Measurements from ENCODE around the gene CAND1. TPM values are rescaled to one million over a fixed set of nuclear protein-coding genes. Genes with fewer than 3 reads are reported as not detected.

CAND1 gene
- total and polyA plus RNA-seq, 2 experiments from 2014 or later, result 92.6 to 111 TPM

DNA sequence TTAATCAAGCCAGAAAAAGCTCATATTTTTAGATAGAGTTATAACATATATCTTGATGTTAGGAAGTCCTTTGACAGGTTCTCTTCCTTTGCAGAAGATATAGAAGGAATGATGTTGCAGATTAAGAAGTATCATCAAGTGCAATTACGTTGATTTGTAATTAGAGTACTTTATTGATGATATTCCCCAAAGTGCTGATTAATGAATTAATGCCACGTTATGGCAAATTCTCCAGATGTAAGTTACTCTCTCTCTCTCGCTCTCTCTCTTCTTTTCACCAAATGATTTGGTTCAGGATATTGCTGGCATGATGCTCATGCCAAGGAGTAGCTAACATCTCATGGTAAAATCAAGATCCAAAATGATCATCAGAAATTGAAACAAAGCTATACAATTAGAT lies 18.1 kb upstream of the CAND1 start:
- in situ Hi-C loops (cut with MboI), result no loop called here
- no peaks in the 10 kb centered on the region for H3K9me3 ChIP-seq (ENCODE audit: low read depth)
- H3K79me2 ChIP-seq (ENCODE audit: insufficient read depth), result no peaks in the 10 kb centered on the region
- H3K36me3 ChIP-seq (ENCODE audit: low read depth), result no peaks in the 10 kb centered on the region
- H3K27ac ChIP-seq, result no peak overlapping the region
- no peak for TF ChIP-seq EZH2phosphoT487 (IDR thresholded peaks at IDR 0.05; ENCODE audit: insufficient read depth, low read depth)
- no peak for TF ChIP-seq EZH2 (IDR thresholded peaks at IDR 0.05; ENCODE audit: insufficient read depth, poor library complexity, severe bottlenecking)
- no peaks in the 10 kb centered on the region for H3K9me2 ChIP-seq (ENCODE audit: insufficient read depth)
- H3K4me3 ChIP-seq, result no peak overlapping the region
- WGBS, 2 experiments (ENCODE audit: low coverage in 1 of 2, low lambda C conversion rate in 2 of 2, missing lambda C conversion rate in 2 of 2), result 31 to 39% methylated on average over 3 of the region's 3 CpGs
- H3K9ac ChIP-seq, result no peak overlapping the region
- H3K27me3 ChIP-seq (replicated peaks; ENCODE audit: insufficient read depth), result no peaks in the 10 kb centered on the region
- DNase-seq, result no peak
- H3F3A ChIP-seq (ENCODE audit: insufficient read depth), result no peaks in the 10 kb centered on the region
- H3K4me2 ChIP-seq (ENCODE audit: unreplicated experiment), result no peak overlapping the region
- H3K4me1 ChIP-seq (ENCODE audit: insufficient read depth), result no peaks in the 10 kb centered on the region
- no peak overlapping the region for H2AFZ ChIP-seq
- no peaks in the 10 kb centered on the region for H4K20me1 ChIP-seq (ENCODE audit: insufficient read depth)

DNA sequence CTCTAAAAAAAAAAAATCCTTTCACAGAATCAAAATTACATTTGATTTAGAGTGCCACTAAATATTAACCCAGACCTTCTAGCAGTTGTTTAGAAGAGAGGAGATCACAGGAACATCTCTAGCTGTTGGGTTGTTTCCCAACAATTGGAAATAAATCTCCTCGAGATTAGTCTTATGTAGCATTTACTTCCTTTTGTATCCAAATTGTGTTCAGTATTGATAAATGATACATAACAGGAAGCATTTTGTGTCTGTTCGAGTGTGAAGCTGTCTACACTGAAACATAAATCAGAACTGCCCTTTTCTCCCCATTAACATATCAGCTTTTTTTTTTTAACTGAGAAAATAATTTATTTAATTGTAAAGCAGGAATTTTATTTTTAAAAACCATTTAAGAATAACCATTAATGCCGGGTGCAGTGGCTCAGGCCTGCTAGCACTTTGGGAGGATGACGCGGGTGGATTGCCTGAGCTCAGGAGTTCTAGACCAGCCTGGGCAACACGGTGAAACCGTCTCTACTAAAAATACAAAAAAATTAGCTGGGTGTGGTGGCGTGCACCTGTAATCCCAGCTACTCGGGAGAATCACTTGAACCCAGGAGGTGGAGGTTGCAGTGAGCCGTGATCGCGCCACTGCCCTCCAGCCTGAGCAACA lies 14.7 kb upstream of the CAND1 start:
- Histone ChIP-seq H3K9ac (no peak overlapping the region), H3K9me3 (ENCODE audit: low read depth) (no peaks in the 10 kb centered on the region), H3F3A (ENCODE audit: insufficient read depth) (no peaks in the 10 kb centered on the region), H4K20me1 (ENCODE audit: insufficient read depth) (no peaks in the 10 kb centered on the region), H3K79me2 (ENCODE audit: insufficient read depth) (no peaks in the 10 kb centered on the region), H3K9me2 (ENCODE audit: insufficient read depth) (no peaks in the 10 kb centered on the region), H2AFZ (no peak overlapping the region), H3K4me3 (no peak overlapping the region), H3K27me3 (replicated peaks; ENCODE audit: insufficient read depth) (no peaks in the 10 kb centered on the region), H3K4me2 (ENCODE audit: unreplicated experiment) (no peak overlapping the region), H3K4me1 (ENCODE audit: insufficient read depth) (no peaks in the 10 kb centered on the region), H3K27ac (no peak overlapping the region), H3K36me3 (ENCODE audit: low read depth) (no peaks in the 10 kb centered on the region)
- in situ Hi-C loops (cut with MboI), result no loop called here
- no peak for TF ChIP-seq EZH2 (IDR thresholded peaks at IDR 0.05; ENCODE audit: insufficient read depth, poor library complexity, severe bottlenecking)
- no peak for TF ChIP-seq EZH2phosphoT487 (IDR thresholded peaks at IDR 0.05; ENCODE audit: insufficient read depth, low read depth)
- WGBS, 2 experiments (ENCODE audit: low coverage in 1 of 2, low lambda C conversion rate in 2 of 2, missing lambda C conversion rate in 2 of 2), result 64 to 71% methylated on average over 12 of the region's 12 CpGs
- DNase-seq, result no peak

- H3K36me3 ChIP-seq (ENCODE audit: low read depth), result no peaks in the 10 kb centered on the region
- no peak for DNase-seq
- in situ Hi-C loops (cut with MboI), result no loop called here
- no peaks in the 10 kb centered on the region for H3K4me1 ChIP-seq (ENCODE audit: insufficient read depth)
- no peak overlapping the region for H3K4me3 ChIP-seq
- H3K9me2 ChIP-seq (ENCODE audit: insufficient read depth), result no peaks in the 10 kb centered on the region
- H3F3A ChIP-seq (ENCODE audit: insufficient read depth), result no peaks in the 10 kb centered on the region
- 55 to 57% methylated on average over 5 of the region's 5 CpGs for WGBS, 2 experiments (ENCODE audit: low coverage in 1 of 2, low lambda C conversion rate in 2 of 2, missing lambda C conversion rate in 2 of 2)
- no peak overlapping the region for H2AFZ ChIP-seq
- H3K9ac ChIP-seq, result no peak overlapping the region
- H3K27me3 ChIP-seq (replicated peaks; ENCODE audit: insufficient read depth), result no peaks in the 10 kb centered on the region
- TF ChIP-seq EZH2 (IDR thresholded peaks at IDR 0.05; ENCODE audit: insufficient read depth, poor library complexity, severe bottlenecking), result no peak
- no peak for TF ChIP-seq EZH2phosphoT487 (IDR thresholded peaks at IDR 0.05; ENCODE audit: insufficient read depth, low read depth)
- no peak overlapping the region for H3K27ac ChIP-seq
- H3K4me2 ChIP-seq (ENCODE audit: unreplicated experiment), result no peak overlapping the region
- H3K79me2 ChIP-seq (ENCODE audit: insufficient read depth), result no peaks in the 10 kb centered on the region
- no peaks in the 10 kb centered on the region for H3K9me3 ChIP-seq (ENCODE audit: low read depth)
- no peaks in the 10 kb centered on the region for H4K20me1 ChIP-seq (ENCODE audit: insufficient read depth)
Measured at GRCh38 chr12:67256649-67257048, 12.5 kb upstream of the CAND1 start.

DNA sequence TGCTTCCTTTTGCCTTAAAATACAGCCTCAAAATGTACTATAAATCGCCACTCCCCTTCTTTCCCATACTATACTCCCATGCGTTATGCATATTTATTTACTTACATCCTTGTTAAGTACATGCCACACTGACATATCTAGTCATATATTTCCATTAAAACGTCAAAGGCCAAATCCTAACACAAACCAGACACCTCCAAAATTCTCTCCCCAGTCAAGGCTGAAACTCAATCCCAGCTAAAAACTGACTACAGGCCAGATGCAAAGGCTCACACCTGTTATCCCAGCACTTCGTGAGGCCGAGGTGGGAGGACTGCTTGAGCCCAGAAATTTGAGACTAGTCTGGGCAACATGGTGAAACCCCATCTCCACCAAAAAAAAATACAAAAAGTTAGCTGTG lies 5.7 kb upstream of the CAND1 start:
- peaks cover 8% of the 10 kb centered on the region for H3K4me1 ChIP-seq (ENCODE audit: insufficient read depth)
- TF ChIP-seq EZH2phosphoT487 (IDR thresholded peaks at IDR 0.05; ENCODE audit: insufficient read depth, low read depth) (no peak), EZH2 (IDR thresholded peaks at IDR 0.05; ENCODE audit: insufficient read depth, poor library complexity, severe bottlenecking) (no peak)
- peaks cover 8% of the 10 kb centered on the region for H3F3A ChIP-seq (ENCODE audit: insufficient read depth)
- no peak overlapping the region for H3K9ac ChIP-seq
- no peak overlapping the region for H3K4me3 ChIP-seq
- in situ Hi-C loops (cut with MboI), result no loop called here
- no peaks in the 10 kb centered on the region for H3K9me3 ChIP-seq (ENCODE audit: low read depth)
- H4K20me1 ChIP-seq (ENCODE audit: insufficient read depth), result no peaks in the 10 kb centered on the region
- H3K27me3 ChIP-seq (replicated peaks; ENCODE audit: insufficient read depth), result no peaks in the 10 kb centered on the region
- H3K79me2 ChIP-seq (ENCODE audit: insufficient read depth), result no peaks in the 10 kb centered on the region
- H2AFZ ChIP-seq, result no peak overlapping the region
- H3K9me2 ChIP-seq (ENCODE audit: insufficient read depth), result no peaks in the 10 kb centered on the region
- DNase-seq, result no peak
- no peak overlapping the region for H3K4me2 ChIP-seq (ENCODE audit: unreplicated experiment)
- WGBS, 2 experiments (ENCODE audit: low coverage in 1 of 2, low lambda C conversion rate in 2 of 2, missing lambda C conversion rate in 2 of 2), result 37 to 43% methylated on average over 5 of the region's 5 CpGs
- H3K27ac ChIP-seq, result no peak overlapping the region
- no peaks in the 10 kb centered on the region for H3K36me3 ChIP-seq (ENCODE audit: low read depth)

Data from GM23248 (cell line).